IMR-90 (cell line): ENCODE measurements around the gene NT5C1A. TPM values are rescaled to one million over a fixed set of nuclear protein-coding genes. Genes with fewer than 3 reads are reported as not detected.
A peak's percentile ranks its signal among the peaks of the same experiment; 100 is the strongest.

Source experiments
- ATAC-seq: fragments of 200-7000 bp; cut with Tn5 transposase; 2 replicates; pipeline ENCODE4 v1.9.1; 2020; ENCODE audit warnings: low read depth, mild to moderate bottlenecking, moderate library complexity
- BruUV-seq: library from RNA; stranded (reverse); fragments of 400-500 nt; replicated peaks from 2 replicates; lab custom pipeline; 2021; lab: Mats Ljungman, UMichigan
- CTCF ChIA-PET: fragments of 300-600 bp; formaldehyde crosslinking; extraction: SDS; loops from one replicate; lab custom pipeline; 2021; ENCODE audit warnings: antibody characterized with exemption; lab: Yijun Ruan, JAX
- POLR2A ChIA-PET: fragments of 300-600 bp; sonication (Branson Sonifier 250); formaldehyde crosslinking; loops from one replicate; lab custom pipeline; 2022; ENCODE audit warnings: antibody characterized with exemption; ENCODE audit not compliant: unreplicated experiment; lab: Charles Lee
- DNase-seq: peaks from one replicate; pipeline ENCODE4 v3.0.0; 2013
- H2AFZ ChIP-seq: replicated peaks from 2 replicates; pipeline ENCODE3; 2013; ENCODE audit warnings: low read length, mild to moderate bottlenecking; ENCODE audit not compliant: poor library complexity
- H2AK5ac ChIP-seq: 2 replicates; pipeline ENCODE4 v1.6.1; 2013; ENCODE audit warnings: low read depth, low read length, inconsistent platforms
- H2AK9ac ChIP-seq: replicated peaks from 2 replicates; pipeline ENCODE3; 2013; ENCODE audit warnings: mild to moderate bottlenecking, low read depth, low read length, moderate library complexity; ENCODE audit not compliant: poor library complexity
- H2BK120ac ChIP-seq: 2 replicates; pipeline ENCODE4 v1.6.1; 2013; ENCODE audit warnings: low read depth, low read length, inconsistent platforms
- H2BK15ac ChIP-seq: 3 replicates; pipeline ENCODE4 v1.6.1; 2013; ENCODE audit warnings: low read depth, low read length, inconsistent platforms
- H2BK20ac ChIP-seq: 2 replicates; pipeline ENCODE4 v1.6.1; 2013; ENCODE audit warnings: low read depth, mild to moderate bottlenecking, inconsistent platforms, low read length, moderate library complexity
- H2BK5ac ChIP-seq: 2 replicates; pipeline ENCODE4 v1.6.1; 2013; ENCODE audit warnings: mild to moderate bottlenecking, low read depth, low read length, inconsistent platforms; ENCODE audit not compliant: poor library complexity, severe bottlenecking
- H3K14ac ChIP-seq: replicated peaks from 2 replicates; pipeline ENCODE4 v1.6.1; 2013; ENCODE audit warnings: low read depth, low read length, inconsistent platforms
- H3K18ac ChIP-seq: 2 replicates; pipeline ENCODE4 v1.6.1; 2013; ENCODE audit warnings: low read depth, low read length, control low read depth
- H3K23ac ChIP-seq: 2 replicates; pipeline ENCODE4 v1.6.1; 2013; ENCODE audit warnings: low read depth, low read length, inconsistent platforms
- H3K27ac ChIP-seq: 2 replicates; pipeline ENCODE4 v1.5.1; 2013; ENCODE audit warnings: mild to moderate bottlenecking, control low read depth, low read length; ENCODE audit not compliant: insufficient read depth
- H3K27me3 ChIP-seq: 2 replicates; pipeline ENCODE4 v1.6.1; 2013; ENCODE audit warnings: low read length; ENCODE audit not compliant: control insufficient read depth, insufficient read depth
- H3K36me3 ChIP-seq: 2 replicates; pipeline ENCODE4 v1.6.1; 2013; ENCODE audit warnings: low read length, mixed read lengths; ENCODE audit not compliant: control insufficient read depth, insufficient read depth
- H3K4ac ChIP-seq: 2 replicates; pipeline ENCODE4 v1.6.1; 2013; ENCODE audit warnings: low read depth, low read length, inconsistent platforms
- H3K4me1 ChIP-seq: 2 replicates; pipeline ENCODE4 v1.6.1; 2013; ENCODE audit warnings: low read length, mixed read lengths; ENCODE audit not compliant: control insufficient read depth, insufficient read depth
- H3K4me2 ChIP-seq: 2 replicates; pipeline ENCODE4 v1.6.1; 2013; ENCODE audit warnings: low read depth, mild to moderate bottlenecking, control low read depth, low read length, moderate library complexity
- H3K4me3 ChIP-seq: 2 replicates; pipeline ENCODE4 v1.5.1; 2013; ENCODE audit warnings: low read depth, mild to moderate bottlenecking, control low read depth, low read length, moderate library complexity; ENCODE audit not compliant: insufficient read depth
- H3K56ac ChIP-seq: 2 replicates; pipeline ENCODE4 v1.6.1; 2013; ENCODE audit warnings: low read length, inconsistent platforms; ENCODE audit not compliant: insufficient read depth; ENCODE audit errors: extremely low read depth
- H3K79me1 ChIP-seq, 2 experiments: 2 replicates each; pipeline ENCODE4 v1.6.1; 2013; ENCODE audit warnings: low read length in 2 of 2, inconsistent platforms in 1 of 2, low read depth in 1 of 2
- H3K9ac ChIP-seq: 2 replicates; pipeline ENCODE4 v1.6.1; 2013; ENCODE audit warnings: low read depth, low read length, control low read depth
- H3K9me1 ChIP-seq: 2 replicates; pipeline ENCODE4 v1.6.1; 2013; ENCODE audit warnings: low read length, inconsistent platforms; ENCODE audit not compliant: insufficient read depth
- H3K9me3 ChIP-seq: 2 replicates; pipeline ENCODE4 v1.6.1; 2013; ENCODE audit warnings: low read length; ENCODE audit not compliant: control insufficient read depth, insufficient read depth
- H4K20me1 ChIP-seq: 2 replicates; pipeline ENCODE4 v1.6.1; 2013; ENCODE audit warnings: low read length, inconsistent platforms; ENCODE audit not compliant: insufficient read depth
- H4K5ac ChIP-seq: 2 replicates; pipeline ENCODE4 v1.6.1; 2013; ENCODE audit warnings: mild to moderate bottlenecking, low read depth, low read length, control low read depth
- H4K8ac ChIP-seq, 2 experiments: 2 replicates each; pipeline ENCODE4 v1.6.1; 2013; ENCODE audit warnings: low read depth in 2 of 2, low read length in 2 of 2, control low read depth in 1 of 2, inconsistent platforms in 1 of 2
- H4K91ac ChIP-seq: 2 replicates; pipeline ENCODE4 v1.6.1; 2013; ENCODE audit warnings: low read depth, low read length, inconsistent platforms; ENCODE audit not compliant: insufficient read depth
- CEBPB ChIP-seq: IDR thresholded peaks from 2 replicates; pipeline ENCODE4 v1.6.1; 2012; ENCODE audit warnings: low read depth, low read length, improper control_type of control experiment
- CHD1 ChIP-seq: IDR thresholded peaks from 2 replicates; pipeline ENCODE4 v1.6.1; 2012; ENCODE audit warnings: low read depth, low read length, improper control_type of control experiment
- NFE2L2 ChIP-seq: fragments of 150-350 bp; IDR thresholded peaks from 2 replicates; pipeline ENCODE4 v1.6.1; 2016; ENCODE audit warnings: low read depth, mild to moderate bottlenecking, low read length
- RFX5 ChIP-seq: IDR thresholded peaks from 2 replicates; pipeline ENCODE4 v1.8.0; 2012; ENCODE audit warnings: low read depth, mild to moderate bottlenecking, low read length, moderate library complexity
- SMC3 ChIP-seq: fragments of 150-350 bp; IDR thresholded peaks from 2 replicates; pipeline ENCODE4 v1.6.1; 2016; ENCODE audit warnings: low read depth, mild to moderate bottlenecking, antibody characterized with exemption, low read length, moderate library complexity
- WGBS, 2 experiments: methylation state at CpG; one replicate each; pipeline versions ENCODE4 v1.1.5 to v1.1.7; 2013; ENCODE audit warnings: missing lambda C conversion rate in 2 of 2; ENCODE audit not compliant: insufficient read length in 1 of 2; ENCODE audit errors: extremely low coverage in 2 of 2; 5-methylcytosine and 5-hydroxymethylcytosine counted together
- dilution Hi-C: fragments of 300-500 bp; cut with HindIII; formaldehyde crosslinking; loops from one replicate; pipeline ENCODE4 v1.14.3; 2018; ENCODE audit warnings: low sequenced_read_pairs; ENCODE audit not compliant: unreplicated experiment
- in situ Hi-C: fragments of 300-500 bp; cut with MboI; formaldehyde crosslinking; loops from 3 replicates; pipeline ENCODE4 v1.14.3; 2019; ENCODE audit warnings: low sequenced_read_pairs, inconsistent platforms, mixed read lengths
- intact Hi-C: fragments of 100-400 bp; cut with micrococcal nuclease; formaldehyde crosslinking; loops from 2 replicates; pipeline ENCODE4 v1.10.0; 2022
- polyA plus RNA-seq, 3 experiments: library from polyadenylated mRNA; depleted of rRNA; stranded (reverse); fragments of >200 nt; gene quantifications; 2 replicates each; pipeline ENCODE4 v1.2.3, GENCODE V29; 2012; ENCODE audit warnings: low replicate concordance in 1 of 3
- total RNA-seq: library from RNA; depleted of rRNA; stranded (reverse); fragments of >200 nt; gene quantifications from 2 replicates; pipeline ENCODE4 v1.2.3, GENCODE V29; 2012

Gene NT5C1A
- total and polyA plus RNA-seq, 2 of the 4 experiments (the other 2 are of a cell fraction), result not detected

DNA sequence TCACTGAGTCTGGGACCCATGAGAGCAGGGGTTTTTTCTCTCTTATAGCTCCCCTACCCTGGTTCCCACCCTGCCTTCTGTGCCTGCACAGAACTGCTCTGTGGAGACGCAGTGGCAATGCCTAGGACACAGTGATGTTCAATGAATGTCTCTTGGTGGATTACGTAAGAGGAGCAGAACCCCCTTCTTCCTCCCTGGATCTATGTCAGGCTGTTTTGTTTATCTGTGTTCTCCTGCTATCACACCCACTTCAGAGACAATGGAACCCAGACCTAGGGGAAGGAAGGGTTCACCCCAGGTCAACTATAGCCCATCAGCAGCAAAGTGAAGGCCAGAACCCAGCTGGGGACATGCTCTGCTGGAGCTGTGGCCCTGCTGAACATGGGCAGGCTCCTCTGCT, 17.3 kb upstream of the NT5C1A start:
- no TSS peak for BruUV-seq
- Histone ChIP-seq H4K20me1 (no peaks in the 10 kb centered on the region; the same call in 1 of the 2 replicates), H2BK5ac (no peak overlapping the region), H3K4me3 (no peak overlapping the region), H3K4me2 (no peak overlapping the region), H3K79me1 (no peaks in the 10 kb centered on the region), H4K91ac (no peak overlapping the region), H2AK5ac (no peak overlapping the region), H3K4me1 (no peaks in the 10 kb centered on the region; the same call in 1 of the 2 replicates), H3K56ac (no peak overlapping the region), H3K14ac (no peak overlapping the region), H4K5ac (no peak overlapping the region), H2BK20ac (no peak overlapping the region), H2BK15ac (no peak overlapping the region), H3K27ac (no peak overlapping the region), H2BK120ac (no peak overlapping the region), H2AK9ac (no peak overlapping the region), H4K8ac (no peak overlapping the region), H3K27me3 (peaks cover 89% of the 10 kb centered on the region), H3K23ac (no peak overlapping the region), H3K18ac (no peak overlapping the region), H3K9me1 (no peaks in the 10 kb centered on the region), H2AFZ (no peak overlapping the region), H3K9me3 (peaks cover 2% of the 10 kb centered on the region; the same call in 1 of the 2 replicates), H3K36me3 (no peaks in the 10 kb centered on the region), H3K4ac (no peak overlapping the region), H3K9ac (no peak overlapping the region)
- dilution Hi-C loops, result no loop called here
- intact Hi-C loops, result no loop called here
- in situ Hi-C loops, result no loop called here
- WGBS, 2 experiments, result no CpG with 5 or more reads among the region's 2 CpGs
- no peak for TF ChIP-seq SMC3
- no peak for TF ChIP-seq RFX5
- peak; percentile 34 for TF ChIP-seq CEBPB
- no peak for TF ChIP-seq CHD1
- TF ChIP-seq NFE2L2, result no peak
- no peak for ATAC-seq
- POLR2A ChIA-PET, result no interaction called here
- DNase-seq, result no peak
- CTCF ChIA-PET, result no interaction called here
